Ecto neural progenitor cell (in vitro differentiated cells): ENCODE data around the gene IREB2.

Experiments used
- DNase-seq: peaks from one replicate; pipeline ENCODE4 v3.0.0-alpha.2; 2018; ENCODE audit warnings: low spot score

IREB2 gene

GRCh38 chr15:78550194-78550593 lies 112.2 kb downstream of the IREB2 start:
- DNase-seq = no peak

DNA sequence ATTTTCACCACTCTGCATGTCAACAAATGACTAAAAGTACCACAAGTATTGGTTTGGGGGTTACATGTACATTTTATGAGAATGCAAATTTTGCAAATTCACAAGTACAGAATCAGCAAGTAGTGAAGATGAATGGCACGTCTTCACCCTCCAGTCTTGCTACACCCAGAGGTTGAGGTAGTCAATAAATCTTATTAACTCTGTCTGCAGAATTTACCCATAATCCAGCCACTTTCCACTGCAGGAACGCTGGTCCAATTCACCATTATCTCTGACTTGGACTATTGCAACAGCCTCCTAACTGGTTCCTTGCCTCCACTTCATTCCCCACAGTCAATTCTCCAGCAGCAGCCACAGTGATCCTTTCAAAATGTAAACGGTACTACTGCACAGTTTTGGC lies 112.8 kb downstream of the IREB2 start:
- no peak for DNase-seq
